SH-SY5Y (cell line): ENCODE results near the gene IL19.

Experiments
- GATA2 ChIP-seq: IDR thresholded peaks from 2 replicates; pipeline ENCODE4 v1.6.1; 2011; ENCODE audit warnings: mild to moderate bottlenecking, low read depth, low read length
- GATA3 ChIP-seq: IDR thresholded peaks from 2 replicates; pipeline ENCODE4 v1.6.1; 2011; ENCODE audit warnings: low read depth, mild to moderate bottlenecking, low read length, moderate library complexity

DNA sequence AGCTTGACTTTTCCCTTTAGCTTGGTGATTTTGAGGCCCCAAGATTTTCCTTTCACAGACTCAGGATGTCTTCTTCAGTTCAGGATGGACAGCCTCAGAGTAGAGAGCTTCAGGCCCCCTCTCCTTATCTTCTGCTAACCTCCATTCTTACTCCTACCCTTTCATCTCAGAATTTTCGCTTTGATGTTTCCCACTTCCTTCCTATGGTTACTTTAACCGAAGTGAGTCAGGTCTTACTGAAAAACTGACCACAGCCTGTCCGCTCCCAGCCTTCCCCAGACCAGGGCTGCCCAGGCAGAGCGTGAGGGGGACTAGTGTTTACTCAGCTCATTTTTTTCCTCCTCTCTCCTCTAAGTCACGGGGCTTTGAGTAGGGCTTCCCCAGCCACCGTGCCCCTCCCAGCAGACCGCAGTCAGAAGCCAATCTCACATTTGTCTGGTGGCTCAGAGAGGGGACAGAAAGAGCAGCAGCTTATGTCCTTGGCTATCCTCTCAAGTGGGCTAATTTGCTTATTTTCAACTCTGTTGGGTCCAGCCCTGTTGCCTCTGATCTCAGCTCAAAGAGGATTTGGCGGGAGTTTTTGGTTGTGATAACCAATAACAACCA, 4.2 kb upstream of the IL19 start:
- no peak for TF ChIP-seq GATA2
- TF ChIP-seq GATA3: no peak
